Retinal pigment epithelial cell (primary cell): ENCODE results near the gene SERINC3.
"Not testable (repeated sequence)": the region's sequence is repeated elsewhere in the genome, so short reads cannot be mapped to it uniquely, and the experiment has no call there.

ENCODE experiments used
- DNase-seq: peaks from one replicate; pipeline ENCODE4 v3.0.0-alpha.2; 2010; ENCODE audit warnings: low read depth
- H3K4me3 ChIP-seq: 2 replicates; pipeline ENCODE4 v1.5.1; 2011; ENCODE audit warnings: mild to moderate bottlenecking, low read length, control low read depth, moderate library complexity
- TF ChIP-seq, protein P1 (sequence below): conservative IDR thresholded peaks from 2 replicates; pipeline ENCODE4 v1.5.1; 2011; ENCODE audit warnings: low read depth, low read length, control low read depth, inconsistent platforms

Gene SERINC3

DNA sequence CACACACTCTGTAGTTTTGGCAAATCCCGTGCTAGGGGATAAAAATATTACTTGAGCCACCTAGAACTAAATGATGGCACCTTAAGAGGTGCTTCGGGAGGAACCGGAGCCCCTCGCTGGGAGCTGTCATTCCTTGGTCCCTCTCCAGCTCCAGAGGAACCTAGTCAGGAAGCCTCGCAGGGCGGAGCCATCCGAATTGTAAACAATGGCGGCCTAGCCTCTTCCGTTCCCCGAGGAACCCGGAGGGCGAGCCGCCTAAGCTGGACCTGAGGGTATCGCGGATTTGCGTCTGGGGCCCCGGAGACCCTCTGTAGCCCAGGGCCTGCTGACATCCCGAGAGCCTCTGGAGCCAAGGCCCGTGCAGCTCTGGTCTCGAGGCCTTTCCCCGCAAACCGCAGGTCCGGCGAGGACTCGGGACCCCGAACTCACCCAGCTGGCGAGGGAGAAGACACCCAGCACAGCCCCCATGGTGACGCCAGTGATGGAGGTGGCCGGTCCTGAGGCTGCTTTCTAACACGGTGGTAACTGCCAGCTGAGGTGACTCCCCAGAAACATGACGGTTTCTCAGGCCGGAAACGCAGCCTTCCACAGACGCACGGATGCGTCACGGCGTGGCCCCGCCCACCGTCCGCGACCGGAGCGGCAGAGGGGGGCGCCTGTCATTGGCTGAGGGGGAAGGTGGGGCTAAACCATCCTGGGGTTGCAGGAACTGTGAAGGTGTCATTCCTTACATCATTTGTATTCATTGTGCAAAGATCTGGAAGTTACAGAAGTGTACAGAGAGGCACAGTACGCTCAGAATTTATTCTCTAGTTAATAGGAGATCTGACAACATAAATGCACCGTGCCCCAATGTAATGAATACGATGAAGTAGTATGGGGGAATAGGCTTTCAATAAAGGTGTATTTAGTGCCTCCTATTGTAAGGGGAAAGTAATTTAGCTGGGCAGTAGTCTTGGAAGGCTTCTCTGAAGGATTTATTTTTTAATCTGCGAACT is at the start of gene SERINC3:
SERINC3 (minus strand) TSS at position 587 of the 998 bp plus-strand sequence; CDS start at position 468, 119 bp downstream.
- TF ChIP-seq, protein P1, sequence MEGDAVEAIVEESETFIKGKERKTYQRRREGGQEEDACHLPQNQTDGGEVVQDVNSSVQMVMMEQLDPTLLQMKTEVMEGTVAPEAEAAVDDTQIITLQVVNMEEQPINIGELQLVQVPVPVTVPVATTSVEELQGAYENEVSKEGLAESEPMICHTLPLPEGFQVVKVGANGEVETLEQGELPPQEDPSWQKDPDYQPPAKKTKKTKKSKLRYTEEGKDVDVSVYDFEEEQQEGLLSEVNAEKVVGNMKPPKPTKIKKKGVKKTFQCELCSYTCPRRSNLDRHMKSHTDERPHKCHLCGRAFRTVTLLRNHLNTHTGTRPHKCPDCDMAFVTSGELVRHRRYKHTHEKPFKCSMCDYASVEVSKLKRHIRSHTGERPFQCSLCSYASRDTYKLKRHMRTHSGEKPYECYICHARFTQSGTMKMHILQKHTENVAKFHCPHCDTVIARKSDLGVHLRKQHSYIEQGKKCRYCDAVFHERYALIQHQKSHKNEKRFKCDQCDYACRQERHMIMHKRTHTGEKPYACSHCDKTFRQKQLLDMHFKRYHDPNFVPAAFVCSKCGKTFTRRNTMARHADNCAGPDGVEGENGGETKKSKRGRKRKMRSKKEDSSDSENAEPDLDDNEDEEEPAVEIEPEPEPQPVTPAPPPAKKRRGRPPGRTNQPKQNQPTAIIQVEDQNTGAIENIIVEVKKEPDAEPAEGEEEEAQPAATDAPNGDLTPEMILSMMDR: peak; percentile 29
- H3K4me3 ChIP-seq: peak within 1 kb of the TSS; percentile 100
- peak; percentile 77 for DNase-seq

GRCh38 chr20:44571362-44571988 is 49.6 kb upstream of the SERINC3 start:
- TF ChIP-seq, protein P1: no peak
- no peak for DNase-seq
- H3K4me3 ChIP-seq: no peak overlapping the region

DNA sequence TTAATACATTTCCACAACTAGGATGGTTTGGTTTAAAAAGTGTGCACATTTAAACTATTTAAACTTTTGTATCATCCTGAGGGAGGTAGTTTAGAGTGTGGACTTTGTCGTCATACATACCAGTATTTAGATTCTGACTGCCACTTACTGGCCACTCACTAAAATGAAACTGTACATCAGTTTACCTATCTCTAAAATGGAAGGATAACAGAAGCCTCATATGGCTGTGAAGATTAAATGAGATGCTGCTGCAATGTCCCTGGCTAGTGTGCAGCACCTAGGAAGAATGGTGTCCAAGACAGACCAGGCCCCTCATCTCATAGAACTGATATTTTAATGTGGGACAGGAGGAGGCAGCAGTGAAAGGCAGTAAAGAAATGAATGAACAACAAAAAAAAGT is 48.5 kb upstream of the SERINC3 start:
- DNase-seq: no peak
- TF ChIP-seq, protein P1: no peak
- H3K4me3 ChIP-seq: no peak overlapping the region

DNA sequence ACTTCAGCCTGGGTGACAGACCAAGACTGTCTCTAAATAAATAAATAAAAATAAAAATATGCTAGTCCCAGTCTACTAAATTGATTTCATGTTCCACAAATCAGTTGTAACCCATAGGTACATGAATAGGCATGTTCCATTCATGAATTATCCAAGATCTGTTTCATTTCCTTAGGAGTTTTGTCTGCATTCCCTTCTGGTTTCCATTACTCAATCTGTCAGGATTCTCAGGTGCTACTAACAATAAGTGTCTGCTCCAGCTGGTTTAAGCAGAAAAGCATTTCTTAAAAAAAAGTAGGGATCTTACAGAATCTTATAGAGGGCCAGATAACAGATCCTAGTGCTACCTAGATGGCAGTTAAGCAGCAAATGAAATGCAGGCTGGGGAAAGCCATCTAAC is 44.9 kb upstream of the SERINC3 start:
- TF ChIP-seq, protein P1: no peak
- no peak for DNase-seq
- no peak overlapping the region for H3K4me3 ChIP-seq

- TF ChIP-seq, protein P1: no peak
- no peak overlapping the region for H3K4me3 ChIP-seq
- no peak for DNase-seq
These were observed 44.1 kb upstream of the SERINC3 start for GRCh38 chr20:44566018-44566417.

DNA sequence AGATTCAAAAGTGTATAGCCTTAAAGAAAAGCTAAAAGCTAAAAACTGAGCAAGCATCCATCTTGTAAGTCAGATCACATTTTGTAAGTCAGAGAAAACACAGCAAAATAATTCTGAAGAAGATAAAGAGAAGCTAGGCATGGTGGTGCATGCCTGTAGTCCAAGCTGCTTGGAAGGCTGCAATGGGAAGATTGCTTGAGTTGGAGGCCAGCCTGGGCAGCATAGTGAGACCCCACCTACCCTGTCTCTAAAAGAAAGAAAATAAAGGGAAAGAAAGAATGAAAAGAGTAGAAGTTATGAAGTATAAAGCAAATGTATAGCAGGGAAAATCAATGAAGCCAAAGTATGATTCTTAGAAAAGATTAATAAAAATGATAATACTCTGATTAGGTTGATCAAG is 40.0 kb upstream of the SERINC3 start:
- DNase-seq: no peak
- TF ChIP-seq, protein P1: no peak
- no peak overlapping the region for H3K4me3 ChIP-seq

DNA sequence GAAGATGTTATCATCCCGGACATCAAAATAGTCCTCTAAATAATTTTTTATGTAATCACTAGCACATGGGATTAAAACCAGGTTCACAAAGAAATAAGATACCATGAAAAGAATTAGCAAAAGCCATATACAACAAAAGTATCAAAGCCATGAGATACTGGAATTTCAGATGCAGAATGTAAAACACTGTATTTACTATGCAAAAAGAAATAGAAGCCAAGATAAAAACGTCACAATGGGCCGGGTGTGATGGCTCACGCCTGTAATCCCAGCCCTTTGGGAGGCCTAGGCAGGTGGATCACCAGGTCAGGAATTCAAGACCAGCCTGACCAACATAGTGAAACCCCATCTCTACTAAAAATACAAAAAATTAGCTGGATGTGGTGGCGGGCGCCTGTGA is 38.9 kb upstream of the SERINC3 start:
- not testable (repeated sequence) for DNase-seq, H3K4me3 ChIP-seq
